ENCODE measurements around the gene GRIN2A. TPM values are rescaled to one million over a fixed set of nuclear protein-coding genes. Genes with fewer than 3 reads are reported as not detected.

GRIN2A gene
- total RNA-seq, 1 donor from 2014 or later: not detected

DNA sequence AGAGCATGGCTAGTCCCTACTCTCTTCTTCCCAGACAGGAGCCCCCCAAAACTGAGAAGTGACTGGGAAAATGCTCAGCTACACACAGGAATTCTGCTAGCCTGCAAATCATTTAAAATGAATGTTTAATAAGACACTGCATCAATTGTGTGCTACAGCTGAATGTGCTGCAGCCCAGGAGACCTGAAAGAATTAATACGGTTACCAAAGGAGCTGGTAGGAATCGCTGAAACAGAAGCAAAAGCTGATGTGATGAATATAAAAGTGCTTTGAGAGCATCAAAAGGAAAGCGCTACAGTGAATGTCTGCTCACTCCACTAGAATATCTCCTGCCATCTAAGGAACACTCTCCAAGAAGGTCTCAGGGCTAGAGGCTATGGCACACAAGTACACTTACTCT is 3.7 kb downstream of the GRIN2A start:
- peaks cover 4% of the 10 kb centered on the region for H3K9me3 Mint-ChIP-seq (ENCODE audit: low read depth)
- no peak overlapping the region for H3K4me3 Mint-ChIP-seq (ENCODE audit: unreplicated experiment)
- H3K4me1 Mint-ChIP-seq (ENCODE audit: low read depth): peaks cover 6% of the 10 kb centered on the region
- H3K27ac Mint-ChIP-seq (ENCODE audit: unreplicated experiment): no peak overlapping the region
- TF ChIP-seq, protein P1, sequence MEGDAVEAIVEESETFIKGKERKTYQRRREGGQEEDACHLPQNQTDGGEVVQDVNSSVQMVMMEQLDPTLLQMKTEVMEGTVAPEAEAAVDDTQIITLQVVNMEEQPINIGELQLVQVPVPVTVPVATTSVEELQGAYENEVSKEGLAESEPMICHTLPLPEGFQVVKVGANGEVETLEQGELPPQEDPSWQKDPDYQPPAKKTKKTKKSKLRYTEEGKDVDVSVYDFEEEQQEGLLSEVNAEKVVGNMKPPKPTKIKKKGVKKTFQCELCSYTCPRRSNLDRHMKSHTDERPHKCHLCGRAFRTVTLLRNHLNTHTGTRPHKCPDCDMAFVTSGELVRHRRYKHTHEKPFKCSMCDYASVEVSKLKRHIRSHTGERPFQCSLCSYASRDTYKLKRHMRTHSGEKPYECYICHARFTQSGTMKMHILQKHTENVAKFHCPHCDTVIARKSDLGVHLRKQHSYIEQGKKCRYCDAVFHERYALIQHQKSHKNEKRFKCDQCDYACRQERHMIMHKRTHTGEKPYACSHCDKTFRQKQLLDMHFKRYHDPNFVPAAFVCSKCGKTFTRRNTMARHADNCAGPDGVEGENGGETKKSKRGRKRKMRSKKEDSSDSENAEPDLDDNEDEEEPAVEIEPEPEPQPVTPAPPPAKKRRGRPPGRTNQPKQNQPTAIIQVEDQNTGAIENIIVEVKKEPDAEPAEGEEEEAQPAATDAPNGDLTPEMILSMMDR (IDR thresholded peaks at IDR 0.05): no peak
- DNase-seq (ENCODE audit: low spot score): no peak
- peaks cover 39% of the 10 kb centered on the region for H3K27me3 Mint-ChIP-seq (ENCODE audit: low read depth)
- H3K36me3 Mint-ChIP-seq (ENCODE audit: low read depth): no peaks in the 10 kb centered on the region

DNA sequence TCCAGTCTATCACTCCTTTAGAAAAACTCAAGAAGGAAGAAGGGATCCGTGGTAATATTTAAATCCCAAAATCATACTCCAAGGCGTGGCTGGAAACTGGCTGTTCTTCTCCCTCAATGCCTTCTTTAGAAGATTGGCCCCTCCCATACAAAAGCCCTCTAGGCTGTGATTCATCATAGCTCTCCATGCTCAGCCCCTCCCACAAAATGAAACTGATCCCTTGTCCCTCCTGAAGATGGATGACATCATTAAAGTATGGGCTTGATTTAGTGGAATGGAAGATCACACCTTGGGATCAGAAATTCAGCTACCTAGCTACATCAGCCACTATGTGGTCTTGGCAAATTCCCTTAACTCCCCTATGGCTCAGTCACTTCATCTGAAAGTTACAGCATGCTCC is 4.1 kb downstream of the GRIN2A start:
- Mint-ChIP-seq H3K4me1 (ENCODE audit: low read depth) (peaks cover 4% of the 10 kb centered on the region), H3K27ac (ENCODE audit: unreplicated experiment) (no peak overlapping the region), H3K36me3 (ENCODE audit: low read depth) (no peaks in the 10 kb centered on the region), H3K4me3 (ENCODE audit: unreplicated experiment) (no peak overlapping the region), H3K9me3 (ENCODE audit: low read depth) (peaks cover 4% of the 10 kb centered on the region), H3K27me3 (ENCODE audit: low read depth) (peaks cover 36% of the 10 kb centered on the region)
- TF ChIP-seq, protein P1 (IDR thresholded peaks at IDR 0.05): no peak
- DNase-seq (ENCODE audit: low spot score): no peak

DNA sequence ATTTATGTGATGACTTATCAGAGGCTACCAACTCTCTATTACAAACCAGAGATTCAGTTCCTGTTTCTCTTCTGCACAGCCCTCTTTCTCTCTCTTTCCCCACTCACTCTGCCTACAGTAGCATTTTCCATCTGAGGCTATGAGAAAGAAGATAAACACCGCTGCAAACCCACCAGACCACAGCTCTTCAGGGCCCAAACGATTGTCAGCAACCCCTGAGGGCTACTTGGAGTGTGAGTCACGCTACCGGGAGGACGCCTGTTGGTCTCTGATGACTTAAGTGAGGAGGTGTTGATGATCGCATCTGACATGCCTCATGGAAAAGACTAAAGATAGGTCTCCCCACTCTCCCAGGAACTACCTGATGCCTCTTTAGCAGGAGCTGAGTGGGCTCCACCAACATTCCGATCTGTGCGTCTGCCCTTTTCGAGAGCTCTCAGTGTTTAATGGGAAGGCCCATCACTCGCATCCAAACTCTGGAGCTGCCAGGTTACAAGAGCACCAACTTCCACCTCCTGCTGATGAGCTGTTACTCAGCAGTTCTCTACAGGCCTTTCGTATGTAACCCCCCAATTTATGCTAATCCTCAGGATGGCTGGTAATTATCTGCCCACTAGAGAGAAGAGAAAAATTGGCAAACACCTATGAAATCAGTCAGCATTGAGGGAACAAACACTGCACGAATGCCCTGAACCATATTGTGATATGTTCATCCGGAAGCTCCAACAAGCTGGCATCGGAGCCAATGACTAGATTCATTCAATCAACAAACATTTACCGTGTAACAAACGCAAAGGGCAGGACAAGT is 9.2 kb downstream of the GRIN2A start:
- H3K27me3 Mint-ChIP-seq (ENCODE audit: low read depth): peaks cover 11% of the 10 kb centered on the region
- DNase-seq (ENCODE audit: low spot score): no peak
- TF ChIP-seq, protein P1 (IDR thresholded peaks at IDR 0.05): no peak
- no peaks in the 10 kb centered on the region for H3K4me1 Mint-ChIP-seq (ENCODE audit: low read depth)
- peaks cover 8% of the 10 kb centered on the region for H3K9me3 Mint-ChIP-seq (ENCODE audit: low read depth)
- no peaks in the 10 kb centered on the region for H3K36me3 Mint-ChIP-seq (ENCODE audit: low read depth)
- no peak overlapping the region for H3K27ac Mint-ChIP-seq (ENCODE audit: unreplicated experiment)
- H3K4me3 Mint-ChIP-seq (ENCODE audit: unreplicated experiment): no peak overlapping the region

DNA sequence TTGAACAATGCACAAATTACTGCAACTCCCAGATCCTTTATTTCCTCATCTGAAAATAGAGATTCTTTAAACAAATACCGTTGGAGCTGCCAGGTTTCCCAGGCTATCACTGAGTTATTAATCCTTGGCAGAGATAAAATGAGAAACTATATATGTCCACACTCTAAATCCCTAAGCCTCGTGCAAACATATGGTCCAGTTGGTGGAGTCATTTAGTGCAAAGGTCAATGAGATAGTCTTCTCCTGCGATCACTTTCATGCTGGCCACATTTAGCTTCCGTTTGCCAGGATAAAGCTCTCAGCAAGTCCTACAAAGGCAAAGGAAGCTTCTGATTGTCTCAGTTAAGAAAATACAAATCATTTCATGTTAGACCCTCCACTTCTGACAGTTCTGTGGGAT is 11.0 kb downstream of the GRIN2A start:
- Mint-ChIP-seq H3K9me3 (ENCODE audit: low read depth) (peaks cover 8% of the 10 kb centered on the region), H3K27ac (ENCODE audit: unreplicated experiment) (no peak overlapping the region), H3K4me3 (ENCODE audit: unreplicated experiment) (no peak overlapping the region), H3K27me3 (ENCODE audit: low read depth) (peaks cover 4% of the 10 kb centered on the region), H3K36me3 (ENCODE audit: low read depth) (no peaks in the 10 kb centered on the region), H3K4me1 (ENCODE audit: low read depth) (no peaks in the 10 kb centered on the region)
- TF ChIP-seq, protein P1 (IDR thresholded peaks at IDR 0.05): no peak
- DNase-seq (ENCODE audit: low spot score): no peak

DNA sequence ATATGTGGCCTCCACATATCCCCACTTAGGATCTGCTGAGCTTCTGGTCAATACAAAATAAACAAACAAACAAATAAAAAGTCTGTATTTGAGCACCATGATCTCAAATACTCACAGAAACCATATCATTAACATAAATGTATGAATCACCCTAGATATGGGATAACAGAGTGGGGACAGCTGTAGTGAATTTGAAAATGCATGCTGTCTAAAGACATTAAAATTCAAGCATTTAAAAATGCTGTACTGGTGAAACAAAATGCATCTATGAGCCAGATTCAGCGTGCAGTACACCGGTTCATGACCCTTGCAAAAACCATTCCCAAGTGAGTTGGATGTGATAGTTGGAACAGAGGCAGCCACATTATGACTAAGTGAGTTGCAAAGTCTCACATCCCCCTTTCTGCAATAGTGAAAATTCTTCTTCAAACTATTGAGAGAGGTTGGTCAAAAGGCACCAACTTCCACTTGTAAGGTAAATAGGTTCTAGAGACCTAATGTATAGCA is 12.3 kb downstream of the GRIN2A start:
- TF ChIP-seq, protein P1 (IDR thresholded peaks at IDR 0.05): no peak
- no peaks in the 10 kb centered on the region for H3K4me1 Mint-ChIP-seq (ENCODE audit: low read depth)
- DNase-seq (ENCODE audit: low spot score): no peak
- no peak overlapping the region for H3K27ac Mint-ChIP-seq (ENCODE audit: unreplicated experiment)
- H3K9me3 Mint-ChIP-seq (ENCODE audit: low read depth): peaks cover 8% of the 10 kb centered on the region
- no peaks in the 10 kb centered on the region for H3K36me3 Mint-ChIP-seq (ENCODE audit: low read depth)
- peaks cover 4% of the 10 kb centered on the region for H3K27me3 Mint-ChIP-seq (ENCODE audit: low read depth)
- no peak overlapping the region for H3K4me3 Mint-ChIP-seq (ENCODE audit: unreplicated experiment)

Measured in chondrocyte (in vitro differentiated cells).